HEK293 (cell line): ENCODE results near the gene PLCG2.

Experiments
- CTCF ChIA-PET: fragments of 350-600 bp; formaldehyde crosslinking; extraction: SDS; loops from one replicate; lab custom pipeline; 2021; ENCODE audit warnings: antibody characterized with exemption; lab: Yijun Ruan, JAX
- POLR2A ChIA-PET: fragments of 300-600 bp; formaldehyde crosslinking; extraction: SDS; loops from one replicate; lab custom pipeline; 2020; ENCODE audit warnings: antibody characterized with exemption, inconsistent platforms; lab: Yijun Ruan, JAX
- H3K27ac ChIP-seq: fragments of 200-500 bp; sonication (Bioruptor generic); 2 replicates; pipeline ENCODE4 v1.5.1; 2014; ENCODE audit warnings: low read depth, low read length, control low read depth, inconsistent platforms; ENCODE audit errors: extremely low read depth
- H3K36me3 ChIP-seq, 2 experiments: fragments of 200-500 bp in 1 of 2; sonication (Bioruptor generic) in 1 of 2; 1 replicate in 1 of 2; 2 replicates in 1 of 2; pipeline ENCODE4 v1.5.1; 2014 to 2017; ENCODE audit warnings: inconsistent platforms in 2 of 2, low read length in 2 of 2; ENCODE audit not compliant: control insufficient read depth in 2 of 2, insufficient read depth in 1 of 2
- H3K4me1 ChIP-seq: fragments of 200-500 bp; sonication (Bioruptor generic); 2 replicates; pipeline ENCODE4 v1.5.1; 2014; ENCODE audit warnings: mild to moderate bottlenecking, low read length, inconsistent platforms; ENCODE audit not compliant: control insufficient read depth, insufficient read depth
- H3K4me3 ChIP-seq: 2 replicates; pipeline ENCODE4 v1.5.1; 2011; ENCODE audit warnings: low read depth, mild to moderate bottlenecking, control low read depth, low read length, moderate library complexity
- H3K9me3 ChIP-seq: fragments of 200-500 bp; sonication (Bioruptor generic); 2 replicates; pipeline ENCODE4 v1.5.1; 2014; ENCODE audit warnings: low read depth, low read length, inconsistent platforms; ENCODE audit not compliant: control insufficient read depth, insufficient read depth
- BCL11A ChIP-seq: fragments of 450-650 bp; formaldehyde crosslinking; IDR thresholded peaks from 2 replicates; pipeline ENCODE4 v1.5.1; 2016; ENCODE audit warnings: low read depth, missing biosample characterization, missing genetic modification characterization
- KLF16 ChIP-seq: fragments of 450-650 bp; formaldehyde crosslinking; IDR thresholded peaks from 2 replicates; pipeline ENCODE4 v1.5.1; 2017; ENCODE audit warnings: missing biosample characterization, missing genetic modification characterization
- KLF9 ChIP-seq: fragments of 450-650 bp; formaldehyde crosslinking; IDR thresholded peaks from 2 replicates; pipeline ENCODE4 v1.5.1; 2016; ENCODE audit warnings: missing biosample characterization, missing genetic modification characterization, low read depth
- MYNN ChIP-seq: fragments of 450-650 bp; formaldehyde crosslinking; IDR thresholded peaks from 2 replicates; pipeline ENCODE4 v1.5.1; 2016; ENCODE audit warnings: missing biosample characterization, missing genetic modification characterization, borderline replicate concordance
- ZBTB20 ChIP-seq: fragments of 450-650 bp; formaldehyde crosslinking; IDR thresholded peaks from 2 replicates; pipeline ENCODE4 v1.5.1; 2016; ENCODE audit warnings: missing biosample characterization, missing genetic modification characterization
- ZNF157 ChIP-seq: fragments of 450-650 bp; formaldehyde crosslinking; IDR thresholded peaks from 2 replicates; pipeline ENCODE4 v1.5.1; 2016; ENCODE audit warnings: missing biosample characterization, missing genetic modification characterization
- ZNF175 ChIP-seq: fragments of 450-650 bp; formaldehyde crosslinking; IDR thresholded peaks from 2 replicates; pipeline ENCODE4 v1.5.1; 2016; ENCODE audit warnings: missing biosample characterization, missing genetic modification characterization
- ZNF211 ChIP-seq: fragments of 450-650 bp; formaldehyde crosslinking; IDR thresholded peaks from 2 replicates; pipeline ENCODE4 v1.5.1; 2016; ENCODE audit warnings: low read depth, missing biosample characterization, missing genetic modification characterization
- ZNF24 ChIP-seq: fragments of 450-650 bp; formaldehyde crosslinking; IDR thresholded peaks from 2 replicates; pipeline ENCODE4 v1.5.1; 2016; ENCODE audit warnings: missing biosample characterization, missing genetic modification characterization
- ZNF302 ChIP-seq: fragments of 450-650 bp; formaldehyde crosslinking; IDR thresholded peaks from 2 replicates; pipeline ENCODE4 v1.5.1; 2016; ENCODE audit warnings: missing biosample characterization, missing genetic modification characterization, low read depth
- ZNF654 ChIP-seq: fragments of 450-650 bp; formaldehyde crosslinking; IDR thresholded peaks from 2 replicates; pipeline ENCODE4 v1.5.1; 2016; ENCODE audit warnings: low read depth, missing biosample characterization, missing genetic modification characterization
- ZNF670 ChIP-seq: fragments of 450-650 bp; formaldehyde crosslinking; IDR thresholded peaks from 2 replicates; pipeline ENCODE4 v1.5.1; 2016; ENCODE audit warnings: missing biosample characterization, missing genetic modification characterization, low read depth
- ZNF792 ChIP-seq: fragments of 450-650 bp; formaldehyde crosslinking; IDR thresholded peaks from 2 replicates; pipeline ENCODE4 v1.5.1; 2016; ENCODE audit warnings: missing biosample characterization, missing genetic modification characterization
- TF ChIP-seq, protein P1 (sequence below): fragments of 450-650 bp; formaldehyde crosslinking; IDR thresholded peaks from 2 replicates; pipeline ENCODE4 v1.5.1; 2016; ENCODE audit warnings: missing biosample characterization, missing genetic modification characterization

Gene PLCG2

GRCh38 chr16:81938326-81939163 lies 159.5 kb downstream of the PLCG2 start (continued):
- TF ChIP-seq ZNF792 (tag by site-specific recombination) = no peak

GRCh38 chr16:81939164-81940056 lies 160.3 kb downstream of the PLCG2 start:
- Histone ChIP-seq H3K4me3 (no peak overlapping the region), H3K27ac (no peak overlapping the region), H3K9me3 (no peaks in the 10 kb centered on the region), H3K4me1 (no peaks in the 10 kb centered on the region), H3K36me3 (peaks cover 0 to 8% of the 10 kb centered on the region in 2 experiments; a peak in 1 of 3 replicates)
- POLR2A ChIA-PET = no interaction called here
- CTCF ChIA-PET = interaction anchor here (0.6 to 2.6 kb wide), 6 partner anchors 11 to 1238 kb away, joined by 3 to 27 read pairs (median 4); no protein-coding TSS in a partner anchor
- TF ChIP-seq, protein P1, sequence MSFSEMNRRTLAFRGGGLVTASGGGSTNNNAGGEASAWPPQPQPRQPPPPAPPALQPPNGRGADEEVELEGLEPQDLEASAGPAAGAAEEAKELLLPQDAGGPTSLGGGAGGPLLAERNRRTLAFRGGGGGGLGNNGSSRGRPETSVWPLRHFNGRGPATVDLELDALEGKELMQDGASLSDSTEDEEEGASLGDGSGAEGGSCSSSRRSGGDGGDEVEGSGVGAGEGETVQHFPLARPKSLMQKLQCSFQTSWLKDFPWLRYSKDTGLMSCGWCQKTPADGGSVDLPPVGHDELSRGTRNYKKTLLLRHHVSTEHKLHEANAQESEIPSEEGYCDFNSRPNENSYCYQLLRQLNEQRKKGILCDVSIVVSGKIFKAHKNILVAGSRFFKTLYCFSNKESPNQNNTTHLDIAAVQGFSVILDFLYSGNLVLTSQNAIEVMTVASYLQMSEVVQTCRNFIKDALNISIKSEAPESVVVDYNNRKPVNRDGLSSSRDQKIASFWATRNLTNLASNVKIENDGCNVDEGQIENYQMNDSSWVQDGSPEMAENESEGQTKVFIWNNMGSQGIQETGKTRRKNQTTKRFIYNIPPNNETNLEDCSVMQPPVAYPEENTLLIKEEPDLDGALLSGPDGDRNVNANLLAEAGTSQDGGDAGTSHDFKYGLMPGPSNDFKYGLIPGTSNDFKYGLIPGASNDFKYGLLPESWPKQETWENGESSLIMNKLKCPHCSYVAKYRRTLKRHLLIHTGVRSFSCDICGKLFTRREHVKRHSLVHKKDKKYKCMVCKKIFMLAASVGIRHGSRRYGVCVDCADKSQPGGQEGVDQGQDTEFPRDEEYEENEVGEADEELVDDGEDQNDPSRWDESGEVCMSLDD = no peak
- TF ChIP-seq MYNN (tag by site-specific recombination) (no peak), KLF16 (tag by site-specific recombination) (no peak), ZNF175 (no peak), KLF9 (tag by site-specific recombination) (no peak), ZNF670 (tag by site-specific recombination) (no peak), ZNF24 (no peak)

- no peaks in the 10 kb centered on the region for H3K9me3 ChIP-seq
- H3K4me1 ChIP-seq = no peaks in the 10 kb centered on the region
- no peak overlapping the region for H3K4me3 ChIP-seq
- ChIA-PET POLR2A (no interaction called here), CTCF (interaction anchor here (0.6 to 4.2 kb wide), 31 partner anchors 9 to 532 kb away, joined by 3 to 30 read pairs (median 4); no protein-coding TSS in a partner anchor)
- no peak overlapping the region for H3K27ac ChIP-seq
- peaks cover 0 to 8% of the 10 kb centered on the region in 2 experiments; a peak in 1 of 3 replicates for H3K36me3 ChIP-seq
- peak; percentile 59 for TF ChIP-seq ZBTB20
- no peak for TF ChIP-seq ZNF302 (tag by site-specific recombination)
- TF ChIP-seq BCL11A (tag by site-specific recombination) = no peak
- TF ChIP-seq ZNF211 (tag by site-specific recombination) = no peak
- no peak for TF ChIP-seq ZNF157 (tag by site-specific recombination)
- peak; percentile 50 for TF ChIP-seq ZNF654
Observed at GRCh38 chr16:81940781-81941560, 161.9 kb downstream of the PLCG2 start.
